Measurements from ENCODE around the gene CTPS1. TPM values are rescaled to one million over a fixed set of nuclear protein-coding genes. Genes with fewer than 3 reads are reported as not detected.

Gene CTPS1
- polyA plus RNA-seq, 2 of the 4 experiments (the other 2 are of a cell fraction), result 159 to 181 TPM

DNA sequence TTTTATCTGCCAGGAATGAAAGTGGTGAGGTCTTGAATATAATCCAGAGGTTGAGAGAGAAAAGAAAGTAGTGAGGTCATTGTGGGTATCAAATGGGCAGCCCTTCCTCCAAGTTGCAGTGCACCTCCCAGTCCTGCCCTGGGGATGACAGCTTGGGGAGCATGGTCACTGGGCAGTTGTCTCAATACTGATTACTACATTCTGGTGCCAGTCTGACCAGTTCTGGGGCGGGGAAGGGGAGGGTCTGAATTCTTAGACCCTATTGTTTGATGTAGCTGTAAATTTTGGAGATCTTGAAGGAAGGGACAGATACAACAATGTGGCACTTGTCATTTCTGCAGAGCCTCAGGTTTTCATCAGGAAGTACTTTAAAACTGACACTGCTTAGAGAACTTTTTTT, 30.8 kb downstream of the CTPS1 start:
- ChIA-PET POLR2A (no interaction called here), CTCF (interaction anchor here (2.2 kb wide), 1 partner anchor 161 kb away, joined by 5 read pairs; no protein-coding TSS in a partner anchor)
- WGBS (ENCODE audit: missing lambda C conversion rate), result 100% methylated on average over 1 of the region's 1 CpG
- H3K27ac ChIP-seq, result no peak overlapping the region
- FAIRE-seq, result no peak
- peaks cover 67% of the 10 kb centered on the region; the same call in 2 of the 3 replicates for H3K4me1 ChIP-seq
- TF ChIP-seq KDM1A (IDR thresholded peaks at IDR 0.05; ENCODE audit: low read depth), result no peak
- no peak for TF ChIP-seq KDM5A (IDR thresholded peaks at IDR 0.05)
- TF ChIP-seq, protein P1, sequence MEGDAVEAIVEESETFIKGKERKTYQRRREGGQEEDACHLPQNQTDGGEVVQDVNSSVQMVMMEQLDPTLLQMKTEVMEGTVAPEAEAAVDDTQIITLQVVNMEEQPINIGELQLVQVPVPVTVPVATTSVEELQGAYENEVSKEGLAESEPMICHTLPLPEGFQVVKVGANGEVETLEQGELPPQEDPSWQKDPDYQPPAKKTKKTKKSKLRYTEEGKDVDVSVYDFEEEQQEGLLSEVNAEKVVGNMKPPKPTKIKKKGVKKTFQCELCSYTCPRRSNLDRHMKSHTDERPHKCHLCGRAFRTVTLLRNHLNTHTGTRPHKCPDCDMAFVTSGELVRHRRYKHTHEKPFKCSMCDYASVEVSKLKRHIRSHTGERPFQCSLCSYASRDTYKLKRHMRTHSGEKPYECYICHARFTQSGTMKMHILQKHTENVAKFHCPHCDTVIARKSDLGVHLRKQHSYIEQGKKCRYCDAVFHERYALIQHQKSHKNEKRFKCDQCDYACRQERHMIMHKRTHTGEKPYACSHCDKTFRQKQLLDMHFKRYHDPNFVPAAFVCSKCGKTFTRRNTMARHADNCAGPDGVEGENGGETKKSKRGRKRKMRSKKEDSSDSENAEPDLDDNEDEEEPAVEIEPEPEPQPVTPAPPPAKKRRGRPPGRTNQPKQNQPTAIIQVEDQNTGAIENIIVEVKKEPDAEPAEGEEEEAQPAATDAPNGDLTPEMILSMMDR (IDR thresholded peaks at IDR 0.05), result no peak
- no peak for TF ChIP-seq TFCP2L1 (CRISPR knock-in tag; IDR thresholded peaks at IDR 0.05)
- TF ChIP-seq NFE2L2 (conservative IDR thresholded peaks at IDR 0.05; ENCODE audit: low read length), result no peak
- no peak for TF ChIP-seq NR3C1 (IDR thresholded peaks at IDR 0.05)
- TF ChIP-seq, protein P2, sequence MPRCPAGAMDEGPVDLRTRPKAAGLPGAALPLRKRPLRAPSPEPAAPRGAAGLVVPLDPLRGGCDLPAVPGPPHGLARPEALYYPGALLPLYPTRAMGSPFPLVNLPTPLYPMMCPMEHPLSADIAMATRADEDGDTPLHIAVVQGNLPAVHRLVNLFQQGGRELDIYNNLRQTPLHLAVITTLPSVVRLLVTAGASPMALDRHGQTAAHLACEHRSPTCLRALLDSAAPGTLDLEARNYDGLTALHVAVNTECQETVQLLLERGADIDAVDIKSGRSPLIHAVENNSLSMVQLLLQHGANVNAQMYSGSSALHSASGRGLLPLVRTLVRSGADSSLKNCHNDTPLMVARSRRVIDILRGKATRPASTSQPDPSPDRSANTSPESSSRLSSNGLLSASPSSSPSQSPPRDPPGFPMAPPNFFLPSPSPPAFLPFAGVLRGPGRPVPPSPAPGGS (IDR thresholded peaks at IDR 0.05), result no peak
- TF ChIP-seq SMC3 (IDR thresholded peaks at IDR 0.05), result no peak
- TF ChIP-seq GATA3 (IDR thresholded peaks at IDR 0.05; ENCODE audit: borderline replicate concordance), result no peak
- TF ChIP-seq TP53 (CRISPR knock-in tag; IDR thresholded peaks at IDR 0.05), result no peak
- TF ChIP-seq CBX2 (IDR thresholded peaks at IDR 0.05; ENCODE audit: borderline replicate concordance, low read depth), result no peak
- no peak for TF ChIP-seq ZSCAN20 (CRISPR knock-in tag; IDR thresholded peaks at IDR 0.05)
- TF ChIP-seq RNF2 (IDR thresholded peaks at IDR 0.05; ENCODE audit: borderline replicate concordance, low read depth), result no peak
- TF ChIP-seq HOXB13 (CRISPR knock-in tag; IDR thresholded peaks at IDR 0.05; ENCODE audit: low read depth), result no peak
- no peak for TF ChIP-seq HEYL (CRISPR knock-in tag; IDR thresholded peaks at IDR 0.05)
- TF ChIP-seq CBX8 (IDR thresholded peaks at IDR 0.05), result no peak
- H3K4me3 ChIP-seq, result no peak overlapping the region
- H3K9me3 ChIP-seq, result no peaks in the 10 kb centered on the region
- no peak overlapping the region for H3K4me2 ChIP-seq
- ATAC-seq, result 0 out of 6 replicates have a peak, but pooled peaks of 1 of the 2 experiments have one; percentile 1
- no peak for DNase-seq (ENCODE audit: low read depth in 1 of 2, low spot score in 1 of 2)

DNA sequence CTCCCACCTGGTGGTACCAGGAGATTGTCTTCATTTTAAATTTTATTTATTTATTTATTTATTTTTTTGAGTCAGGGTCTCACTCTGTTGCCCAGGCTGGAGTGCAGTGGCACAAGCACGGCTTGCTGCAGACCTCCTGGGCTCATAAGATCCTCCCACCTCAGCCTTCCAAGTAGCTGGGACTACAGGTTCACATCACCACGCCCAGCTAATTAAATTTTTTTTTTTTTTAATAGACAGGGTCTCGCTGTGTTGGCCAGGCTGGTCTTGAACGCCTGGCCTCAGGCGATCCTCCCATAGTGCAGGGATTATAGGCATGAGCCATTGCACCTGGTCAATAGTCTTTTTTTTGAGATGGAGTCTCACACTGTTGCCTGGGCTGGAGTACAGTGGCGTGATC, 33.5 kb downstream of the CTPS1 start:
- no peak overlapping the region for H3K4me3 ChIP-seq
- DNase-seq (ENCODE audit: low read depth in 1 of 2, low spot score in 1 of 2) (no peak), ATAC-seq (no peak), FAIRE-seq (no peak)
- ChIA-PET CTCF (interaction anchor here (0.6 to 1.3 kb wide), 2 partner anchors 9 to 34 kb away, joined by 3 read pairs; partner anchors contain the start of gene CTPS1), POLR2A (interaction anchor here (0.6 to 1.3 kb wide), 2 partner anchors 151 to 691 kb away, joined by 3 to 5 read pairs; partner anchors contain the start of gene CITED4)
- peaks cover 50% of the 10 kb centered on the region; the same call in 2 of the 3 replicates for H3K4me1 ChIP-seq
- no peak for TF ChIP-seq MAFK (IDR thresholded peaks at IDR 0.05; ENCODE audit: partially characterized antibody)
- no peak for TF ChIP-seq CBX2 (IDR thresholded peaks at IDR 0.05; ENCODE audit: borderline replicate concordance, low read depth)
- TF ChIP-seq MAZ (IDR thresholded peaks at IDR 0.05; ENCODE audit: borderline replicate concordance, low read depth, low read length), result no peak
- TF ChIP-seq HDAC2 (IDR thresholded peaks at IDR 0.05), result no peak
- TF ChIP-seq RFX5 (IDR thresholded peaks at IDR 0.05), result no peak
- TF ChIP-seq HOXB13 (CRISPR knock-in tag; IDR thresholded peaks at IDR 0.05; ENCODE audit: low read depth), result no peak
- TF ChIP-seq CBX8 (IDR thresholded peaks at IDR 0.05), result no peak
- no peak for TF ChIP-seq EP300 (IDR thresholded peaks at IDR 0.05)
- no peak for TF ChIP-seq FOSB (CRISPR knock-in tag; IDR thresholded peaks at IDR 0.05)
- TF ChIP-seq, protein P3, sequence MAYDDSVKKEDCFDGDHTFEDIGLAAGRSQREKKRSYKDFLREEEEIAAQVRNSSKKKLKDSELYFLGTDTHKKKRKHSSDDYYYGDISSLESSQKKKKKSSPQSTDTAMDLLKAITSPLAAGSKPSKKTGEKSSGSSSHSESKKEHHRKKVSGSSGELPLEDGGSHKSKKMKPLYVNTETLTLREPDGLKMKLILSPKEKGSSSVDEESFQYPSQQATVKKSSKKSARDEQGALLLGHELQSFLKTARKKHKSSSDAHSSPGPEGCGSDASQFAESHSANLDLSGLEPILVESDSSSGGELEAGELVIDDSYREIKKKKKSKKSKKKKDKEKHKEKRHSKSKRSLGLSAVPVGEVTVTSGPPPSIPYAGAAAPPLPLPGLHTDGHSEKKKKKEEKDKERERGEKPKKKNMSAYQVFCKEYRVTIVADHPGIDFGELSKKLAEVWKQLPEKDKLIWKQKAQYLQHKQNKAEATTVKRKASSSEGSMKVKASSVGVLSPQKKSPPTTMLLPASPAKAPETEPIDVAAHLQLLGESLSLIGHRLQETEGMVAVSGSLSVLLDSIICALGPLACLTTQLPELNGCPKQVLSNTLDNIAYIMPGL (CRISPR knock-in tag; IDR thresholded peaks at IDR 0.05; ENCODE audit: borderline replicate concordance), result no peak
- TF ChIP-seq RNF2 (IDR thresholded peaks at IDR 0.05; ENCODE audit: borderline replicate concordance, low read depth), result no peak
- TF ChIP-seq FOSL2 (IDR thresholded peaks at IDR 0.05), result no peak
- no peak for TF ChIP-seq FOSL2 (CRISPR knock-in tag; IDR thresholded peaks at IDR 0.05)
- H3K27ac ChIP-seq, result no peak overlapping the region
- WGBS (ENCODE audit: missing lambda C conversion rate), result 92% methylated on average over 6 of the region's 6 CpGs
- H3K9me3 ChIP-seq, result no peaks in the 10 kb centered on the region
- no peak overlapping the region for H3K4me2 ChIP-seq

All from A549 (cell line).